ENCODE measurements around the gene ERMN. TPM values are rescaled to one million over a fixed set of nuclear protein-coding genes. Genes with fewer than 3 reads are reported as not detected.

The ERMN gene
- total RNA-seq (ENCODE audit: low replicate concordance) = not detected in 2 replicates

GRCh38 chr2:157325786-157326185, at the start of gene ERMN:
TSS of gene ERMN (minus strand) at chr2:157325824. CDS start at chr2:157325642, 182 bp downstream.

Other genes starting within 250 kb of the ERMN start
- 15.1 and 73.1 TPM in 2 replicates for gene GALNT5, start 68.1 kb downstream of the ERMN start, total RNA-seq (ENCODE audit: low replicate concordance)
- gene CYTIP, start 118.3 kb upstream of the ERMN start, total RNA-seq (ENCODE audit: low replicate concordance) = 0.08 and 0.23 TPM in 2 replicates

Measured in smooth muscle cell of the coronary artery (primary cell).